ENCODE measurements around the gene MAPK10.

DNA sequence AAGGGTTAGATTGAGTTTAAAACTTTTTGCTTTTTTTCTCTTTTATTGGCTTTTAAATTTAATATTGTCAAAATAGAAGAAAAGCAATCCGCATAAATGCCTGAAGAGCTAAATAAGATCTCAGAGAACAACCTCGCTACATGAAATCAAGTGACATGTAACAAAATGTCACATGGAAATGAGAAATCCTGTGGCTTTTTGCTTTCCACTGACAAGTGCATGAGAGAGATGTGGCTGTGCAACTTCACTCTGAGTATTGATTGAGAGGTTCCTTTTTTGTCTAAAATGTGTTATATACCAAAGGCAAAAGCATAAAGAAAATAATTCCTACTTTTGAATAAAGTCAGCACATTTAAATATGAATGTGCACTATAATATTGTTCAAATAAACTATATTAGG is 263.5 kb downstream of the MAPK10 start:
- TF ChIP-seq POLR2AphosphoS5 (IDR thresholded peaks at IDR 0.05; ENCODE audit: borderline replicate concordance, low read depth, low read length) (no peak), EZH2 (IDR thresholded peaks at IDR 0.05) (no peak), FOXP2 (optimal IDR thresholded peaks at IDR 0.05; ENCODE audit: control extremely low read depth, extremely low read length, insufficient read depth) (no peak)

All from SK-N-MC (cell line).